K562 (cell line): ENCODE data around the gene DCAF5.

Experiments
- BCLAF1 ChIP-seq, 2 experiments: fragments of 450-650 bp in 1 of 2; IDR thresholded peaks; 2 replicates each; pipeline ENCODE4 v1.6.1; 2011 to 2017; ENCODE audit warnings: low read depth in 2 of 2, antibody characterized with exemption in 1 of 2, borderline replicate concordance in 1 of 2, low read length in 1 of 2, mild to moderate bottlenecking in 1 of 2, mixed read lengths in 1 of 2; ENCODE audit not compliant: control insufficient read depth in 1 of 2
- ELF1 ChIP-seq: fragments of 200-800 bp; sonication (Bioruptor generic); IDR thresholded peaks from 2 replicates; pipeline ENCODE4 v1.6.1; 2016; ENCODE audit warnings: missing genetic modification characterization, missing compliant biosample characterization
- HCFC1 ChIP-seq: IDR thresholded peaks from 2 replicates; pipeline ENCODE4 v1.6.1; 2012; ENCODE audit warnings: low read depth, low read length, improper control_type of control experiment
- SMAD4 ChIP-seq: fragments of 250-450 bp; sonication (Bioruptor Pico); conservative IDR thresholded peaks from 2 replicates; pipeline ENCODE4 v1.8.0; 2021; ENCODE audit warnings: inconsistent platforms, mild to moderate bottlenecking, moderate library complexity
- ZNF23 ChIP-seq: fragments of 250-450 bp; sonication (Bioruptor Pico); IDR thresholded peaks from 2 replicates; pipeline ENCODE4 v1.4.0; 2020; ENCODE audit warnings: mild to moderate bottlenecking
- ZNF444 ChIP-seq: fragments of 250-450 bp; sonication (Bioruptor Pico); IDR thresholded peaks from 2 replicates; pipeline ENCODE4 v1.4.0; 2020; ENCODE audit warnings: mild to moderate bottlenecking, moderate library complexity
- ZNF699 ChIP-seq: fragments of 250-450 bp; sonication (Bioruptor Pico); IDR thresholded peaks from 2 replicates; pipeline ENCODE4 v1.8.0; 2021; ENCODE audit warnings: mild to moderate bottlenecking, moderate library complexity; ENCODE audit not compliant: insufficient replicate concordance

DNA sequence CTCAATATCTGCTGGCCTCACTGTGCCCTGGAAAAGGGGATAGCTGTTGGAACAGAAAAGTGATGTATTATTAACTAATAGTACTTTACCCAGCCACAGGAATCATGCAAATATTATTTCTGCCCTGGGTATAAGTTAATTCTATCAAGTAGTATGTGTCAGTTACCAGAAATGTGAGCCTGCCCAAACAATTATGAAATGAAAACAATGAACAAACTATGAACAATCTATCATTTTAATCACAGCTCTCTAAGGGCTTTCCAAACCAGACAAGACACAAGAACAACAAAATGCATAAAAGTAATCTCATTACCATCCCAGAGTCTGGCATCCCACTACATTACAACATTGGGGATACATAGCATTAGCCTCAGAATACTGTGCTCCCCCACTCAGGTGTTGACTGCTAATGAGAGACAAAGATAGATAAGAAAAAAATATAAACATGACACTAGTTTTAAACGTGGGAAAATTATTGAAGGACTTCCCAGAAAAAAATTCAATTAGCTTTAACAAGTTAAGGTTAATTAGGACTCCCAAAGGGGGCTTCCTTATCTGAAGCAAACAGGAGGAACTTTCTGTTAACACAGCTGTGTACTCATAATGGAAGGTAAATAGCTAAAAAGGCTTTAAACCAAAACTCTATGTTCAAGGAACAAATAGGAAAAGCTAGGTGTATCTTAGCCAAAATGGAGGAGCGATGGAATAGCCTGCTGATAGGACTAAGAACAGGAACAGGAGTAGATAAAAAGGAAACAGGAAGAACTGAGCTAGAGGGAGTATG lies 3.3 kb downstream of the DCAF5 start:
- no peak; the same call in 1 of the 2 replicates for TF ChIP-seq ELF1
- TF ChIP-seq ZNF699 (CRISPR knock-in tag) = no peak
- TF ChIP-seq SMAD4 (CRISPR knock-in tag) = no peak
- TF ChIP-seq HCFC1 = no peak
- no peak for TF ChIP-seq ZNF444
- no peak for TF ChIP-seq ZNF23 (CRISPR knock-in tag)
- no peak for TF ChIP-seq BCLAF1 (IDR thresholded peaks at IDR 0.05; ENCODE audit: borderline replicate concordance in 1 of 2, control insufficient read depth in 1 of 2, low read depth in 2 of 2, low read length in 1 of 2)
